Fibroblast of lung (primary cell): ENCODE data around the gene NHSL2.

Source experiments
- EZH2 ChIP-seq: IDR thresholded peaks from 2 replicates; pipeline ENCODE4 v1.5.1; 2012; ENCODE audit warnings: low read length, control low read depth, mild to moderate bottlenecking; ENCODE audit errors: missing control alignments
- TF ChIP-seq, protein P1 (sequence below), 2 donors: IDR thresholded peaks in 1 of 2; conservative IDR thresholded peaks in 1 of 2; 1 replicate in 1 of 2; 2 replicates in 1 of 2; pipeline ENCODE4 v1.5.1; 2011 to 2012; ENCODE audit warnings: low read length in 2 of 2, control low read depth in 1 of 2, inconsistent platforms in 1 of 2, low read depth in 1 of 2, mild to moderate bottlenecking in 1 of 2

DNA sequence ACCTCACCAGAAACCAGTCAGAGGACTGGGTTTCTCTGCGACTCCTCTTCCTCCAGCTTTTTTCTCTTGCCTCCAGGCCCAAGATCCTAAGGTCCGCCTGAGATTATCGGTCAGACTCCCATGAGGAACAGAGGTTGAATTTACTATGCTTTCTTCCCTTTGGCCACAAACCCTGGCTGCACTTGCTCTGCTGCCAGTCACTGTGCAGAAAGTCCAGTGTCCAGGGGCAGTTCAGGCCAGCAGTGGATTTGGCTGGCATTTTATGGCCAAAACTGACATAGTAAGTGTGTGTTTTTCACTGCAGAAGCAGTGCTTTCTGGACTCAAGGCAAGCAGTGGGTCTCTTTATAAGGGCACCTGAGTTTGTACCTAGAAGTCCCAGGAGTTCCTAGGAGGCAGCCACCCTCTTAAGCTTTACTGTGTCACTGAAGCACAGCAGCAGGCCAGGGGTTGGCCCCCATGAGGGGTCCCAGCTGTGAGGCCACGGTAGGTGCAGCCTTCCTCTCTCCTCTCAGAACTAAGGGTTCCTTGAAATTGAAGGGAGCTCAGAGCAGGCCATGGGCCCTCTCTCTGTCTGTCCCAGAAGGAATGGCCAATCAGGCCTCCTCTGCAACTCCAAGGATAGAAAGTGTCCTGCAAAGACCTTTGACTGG, 217.7 kb downstream of the NHSL2 start:
- TF ChIP-seq, protein P1, sequence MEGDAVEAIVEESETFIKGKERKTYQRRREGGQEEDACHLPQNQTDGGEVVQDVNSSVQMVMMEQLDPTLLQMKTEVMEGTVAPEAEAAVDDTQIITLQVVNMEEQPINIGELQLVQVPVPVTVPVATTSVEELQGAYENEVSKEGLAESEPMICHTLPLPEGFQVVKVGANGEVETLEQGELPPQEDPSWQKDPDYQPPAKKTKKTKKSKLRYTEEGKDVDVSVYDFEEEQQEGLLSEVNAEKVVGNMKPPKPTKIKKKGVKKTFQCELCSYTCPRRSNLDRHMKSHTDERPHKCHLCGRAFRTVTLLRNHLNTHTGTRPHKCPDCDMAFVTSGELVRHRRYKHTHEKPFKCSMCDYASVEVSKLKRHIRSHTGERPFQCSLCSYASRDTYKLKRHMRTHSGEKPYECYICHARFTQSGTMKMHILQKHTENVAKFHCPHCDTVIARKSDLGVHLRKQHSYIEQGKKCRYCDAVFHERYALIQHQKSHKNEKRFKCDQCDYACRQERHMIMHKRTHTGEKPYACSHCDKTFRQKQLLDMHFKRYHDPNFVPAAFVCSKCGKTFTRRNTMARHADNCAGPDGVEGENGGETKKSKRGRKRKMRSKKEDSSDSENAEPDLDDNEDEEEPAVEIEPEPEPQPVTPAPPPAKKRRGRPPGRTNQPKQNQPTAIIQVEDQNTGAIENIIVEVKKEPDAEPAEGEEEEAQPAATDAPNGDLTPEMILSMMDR (conservative IDR thresholded peaks at IDR 0.05 in 1 of 2, IDR thresholded peaks at IDR 0.05 in 1 of 2; ENCODE audit: low read depth in 1 of 2, low read length in 2 of 2) = no peak
- no peak for TF ChIP-seq EZH2
